Progenitor cell of endocrine pancreas (in vitro differentiated cells): ENCODE data around the gene RCAN1. TPM values are rescaled to one million over a fixed set of nuclear protein-coding genes. Genes with fewer than 3 reads are reported as not detected.

Source experiments
- DNase-seq: peaks from one replicate; pipeline ENCODE4 v3.0.0; 2021; ENCODE audit warnings: low spot score; ENCODE audit not compliant: unreplicated experiment
- H3K27ac Mint-ChIP-seq: 2 replicates; pipeline ENCODE4 v1.8.0; 2021; ENCODE audit warnings: mild to moderate bottlenecking, moderate library complexity, mixed read lengths
- H3K27me3 Mint-ChIP-seq: 2 replicates; pipeline ENCODE4 v1.8.0; 2021; ENCODE audit warnings: mixed read lengths
- H3K36me3 Mint-ChIP-seq: 2 replicates; pipeline ENCODE4 v1.8.0; 2022; ENCODE audit warnings: mixed read lengths; ENCODE audit not compliant: insufficient read depth
- H3K4me1 Mint-ChIP-seq: 2 replicates; pipeline ENCODE4 v1.8.0; 2021; ENCODE audit warnings: low read depth, mixed read lengths
- H3K4me3 Mint-ChIP-seq: 2 replicates; pipeline ENCODE4 v1.8.0; 2021; ENCODE audit warnings: low read depth, mild to moderate bottlenecking, moderate library complexity, mixed read lengths
- H3K9me3 Mint-ChIP-seq: 2 replicates; pipeline ENCODE4 v1.8.0; 2021; ENCODE audit warnings: low read depth, mixed read lengths
- total RNA-seq: library from RNA; stranded (reverse); gene quantifications from 2 replicates; pipeline ENCODE4 v1.2.1, GENCODE V29; 2021
- TF ChIP-seq, protein P1 (sequence below): fragments of 200-600 bp; sonication (generic); IDR thresholded peaks from one replicate; pipeline ENCODE4 v1.5.0; 2021; ENCODE audit warnings: antibody characterized with exemption, mild to moderate bottlenecking; ENCODE audit not compliant: unreplicated experiment

The RCAN1 gene
- total RNA-seq, 1 donor from 2014 or later = 11.6 TPM

DNA sequence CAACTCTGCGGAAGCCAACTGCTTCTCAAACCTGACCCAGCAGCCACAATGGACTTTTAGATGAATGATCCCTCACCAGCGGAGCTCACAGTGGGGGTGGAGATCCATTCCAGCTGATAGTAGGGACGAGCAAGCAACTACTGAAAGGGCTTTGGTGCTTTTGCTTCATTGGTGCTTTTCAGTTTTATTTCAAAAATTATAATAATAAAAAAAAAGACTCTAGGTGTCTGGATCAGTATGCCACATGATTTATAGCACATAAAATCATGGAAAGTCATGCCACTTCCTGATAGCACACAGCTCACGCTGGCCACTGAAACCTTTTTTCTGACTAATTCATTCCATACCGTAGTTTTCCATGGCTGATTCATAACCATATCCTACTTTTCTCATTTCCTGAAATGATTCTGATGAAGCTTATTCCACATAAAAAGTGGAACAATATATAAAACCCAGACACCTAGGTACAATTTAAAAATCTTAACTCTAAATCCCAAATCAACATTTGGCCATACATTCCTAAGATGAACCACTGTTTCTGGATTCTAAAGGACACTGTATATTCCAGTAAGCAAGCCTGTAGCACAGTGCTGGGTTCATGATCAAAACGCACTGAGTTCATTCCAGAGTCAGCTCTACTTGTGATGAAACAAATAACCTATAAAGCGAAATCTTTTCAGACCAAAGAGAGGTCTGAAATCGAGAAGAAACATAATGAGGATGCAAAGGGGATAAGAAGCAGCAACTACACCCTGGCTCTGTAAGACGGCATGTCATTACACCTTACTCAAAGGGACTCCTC lies 61.6 kb downstream of the RCAN1 start:
- H3K27ac Mint-ChIP-seq = no peak overlapping the region
- TF ChIP-seq, protein P1, sequence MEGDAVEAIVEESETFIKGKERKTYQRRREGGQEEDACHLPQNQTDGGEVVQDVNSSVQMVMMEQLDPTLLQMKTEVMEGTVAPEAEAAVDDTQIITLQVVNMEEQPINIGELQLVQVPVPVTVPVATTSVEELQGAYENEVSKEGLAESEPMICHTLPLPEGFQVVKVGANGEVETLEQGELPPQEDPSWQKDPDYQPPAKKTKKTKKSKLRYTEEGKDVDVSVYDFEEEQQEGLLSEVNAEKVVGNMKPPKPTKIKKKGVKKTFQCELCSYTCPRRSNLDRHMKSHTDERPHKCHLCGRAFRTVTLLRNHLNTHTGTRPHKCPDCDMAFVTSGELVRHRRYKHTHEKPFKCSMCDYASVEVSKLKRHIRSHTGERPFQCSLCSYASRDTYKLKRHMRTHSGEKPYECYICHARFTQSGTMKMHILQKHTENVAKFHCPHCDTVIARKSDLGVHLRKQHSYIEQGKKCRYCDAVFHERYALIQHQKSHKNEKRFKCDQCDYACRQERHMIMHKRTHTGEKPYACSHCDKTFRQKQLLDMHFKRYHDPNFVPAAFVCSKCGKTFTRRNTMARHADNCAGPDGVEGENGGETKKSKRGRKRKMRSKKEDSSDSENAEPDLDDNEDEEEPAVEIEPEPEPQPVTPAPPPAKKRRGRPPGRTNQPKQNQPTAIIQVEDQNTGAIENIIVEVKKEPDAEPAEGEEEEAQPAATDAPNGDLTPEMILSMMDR = no peak
- H3K36me3 Mint-ChIP-seq = peaks cover 3% of the 10 kb centered on the region
- H3K4me1 Mint-ChIP-seq = no peaks in the 10 kb centered on the region
- no peak overlapping the region for H3K4me3 Mint-ChIP-seq
- H3K9me3 Mint-ChIP-seq = peaks cover 17% of the 10 kb centered on the region
- DNase-seq = no peak
- no peaks in the 10 kb centered on the region for H3K27me3 Mint-ChIP-seq

- no peak overlapping the region for H3K4me3 Mint-ChIP-seq
- TF ChIP-seq, protein P1 = no peak
- no peaks in the 10 kb centered on the region for H3K4me1 Mint-ChIP-seq
- no peak for DNase-seq
- peaks cover 17% of the 10 kb centered on the region for H3K9me3 Mint-ChIP-seq
- no peak overlapping the region for H3K27ac Mint-ChIP-seq
- H3K27me3 Mint-ChIP-seq = no peaks in the 10 kb centered on the region
- peaks cover 3% of the 10 kb centered on the region for H3K36me3 Mint-ChIP-seq
Observed at GRCh38 chr21:34552360-34553098, 62.4 kb downstream of the RCAN1 start.

GRCh38 chr21:34550182-34550799 lies 64.6 kb downstream of the RCAN1 start:
- Mint-ChIP-seq H3K27ac (no peak overlapping the region), H3K4me3 (no peak overlapping the region), H3K27me3 (no peaks in the 10 kb centered on the region), H3K9me3 (peaks cover 17% of the 10 kb centered on the region), H3K36me3 (peaks cover 3% of the 10 kb centered on the region), H3K4me1 (peaks cover 6% of the 10 kb centered on the region)
- no peak for DNase-seq
- TF ChIP-seq, protein P1 = no peak

GRCh38 chr21:34548781-34549376 lies 66.0 kb downstream of the RCAN1 start:
- H3K9me3 Mint-ChIP-seq = peaks cover 5% of the 10 kb centered on the region
- H3K4me1 Mint-ChIP-seq = peaks cover 10% of the 10 kb centered on the region
- no peak for DNase-seq
- H3K36me3 Mint-ChIP-seq = no peaks in the 10 kb centered on the region
- no peak overlapping the region for H3K4me3 Mint-ChIP-seq
- H3K27me3 Mint-ChIP-seq = no peaks in the 10 kb centered on the region
- TF ChIP-seq, protein P1 = no peak
- no peak overlapping the region for H3K27ac Mint-ChIP-seq

- no peaks in the 10 kb centered on the region for H3K27me3 Mint-ChIP-seq
- H3K9me3 Mint-ChIP-seq = peaks cover 4% of the 10 kb centered on the region
- H3K36me3 Mint-ChIP-seq = peaks cover 2% of the 10 kb centered on the region
- H3K27ac Mint-ChIP-seq = no peak overlapping the region
- DNase-seq = no peak
- TF ChIP-seq, protein P1 = no peak
- H3K4me3 Mint-ChIP-seq = no peak overlapping the region
- H3K4me1 Mint-ChIP-seq = peaks cover 10% of the 10 kb centered on the region
Observed at GRCh38 chr21:34546542-34546941, 68.4 kb downstream of the RCAN1 start.
